D721Med (cell line): ENCODE results near the gene PRKCZ.

Experiments used
- DNase-seq: peaks from one replicate; pipeline ENCODE4 v3.0.0; 2011; ENCODE audit warnings: low spot score; ENCODE audit not compliant: insufficient read length
- FAIRE-seq: peaks from 2 replicates; lab custom pipeline; 2011; peaks lifted over from hg19 to GRCh38; lab: Jason Lieb, UNC
- TF ChIP-seq, protein P1 (sequence below): IDR thresholded peaks from 2 replicates; pipeline ENCODE4 v1.5.1; 2012; ENCODE audit warnings: mild to moderate bottlenecking, control low read depth; ENCODE audit not compliant: insufficient read depth; ENCODE audit errors: missing control alignments

Gene PRKCZ

DNA sequence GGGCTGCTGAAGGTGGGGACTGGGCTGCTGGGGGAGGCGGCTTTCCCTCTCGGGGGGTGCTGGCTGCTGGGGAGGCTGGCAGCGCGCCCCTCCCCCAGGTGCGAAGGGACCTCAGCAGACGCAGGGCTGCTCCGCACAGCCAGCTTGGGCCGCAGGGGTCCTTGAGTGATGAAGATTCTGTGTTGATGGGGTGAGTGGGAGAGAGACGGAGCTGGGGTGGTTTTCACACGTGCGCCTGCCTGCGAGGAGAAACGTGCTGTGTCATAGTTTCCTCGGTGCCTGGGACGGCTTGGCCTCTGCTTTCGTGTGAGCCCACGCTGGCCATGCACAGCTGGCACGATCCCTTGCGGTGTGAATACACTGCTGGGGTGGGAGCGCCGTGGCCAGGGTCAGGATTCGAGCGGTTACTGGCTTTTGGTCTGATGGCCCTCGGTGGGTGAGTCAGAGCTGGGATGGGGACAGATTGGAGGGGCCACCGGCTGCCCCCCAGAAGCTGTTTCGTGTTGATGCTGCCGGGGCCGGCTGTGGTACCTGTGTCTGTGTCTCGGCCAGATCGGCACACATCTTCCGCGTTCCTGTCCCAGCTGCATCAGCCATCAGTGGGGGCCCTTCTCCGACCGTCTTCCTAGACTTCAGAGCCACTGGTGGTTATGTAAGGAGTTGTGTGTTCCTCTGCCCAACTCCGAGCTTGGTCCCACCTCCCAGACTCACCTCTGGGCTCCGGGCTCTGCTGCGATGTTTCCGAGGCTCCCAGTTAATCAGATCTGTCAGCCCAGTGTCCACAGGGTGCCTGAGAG lies 24.9 kb downstream of the PRKCZ start:
- no peak for FAIRE-seq
- DNase-seq, result no peak
- TF ChIP-seq, protein P1, sequence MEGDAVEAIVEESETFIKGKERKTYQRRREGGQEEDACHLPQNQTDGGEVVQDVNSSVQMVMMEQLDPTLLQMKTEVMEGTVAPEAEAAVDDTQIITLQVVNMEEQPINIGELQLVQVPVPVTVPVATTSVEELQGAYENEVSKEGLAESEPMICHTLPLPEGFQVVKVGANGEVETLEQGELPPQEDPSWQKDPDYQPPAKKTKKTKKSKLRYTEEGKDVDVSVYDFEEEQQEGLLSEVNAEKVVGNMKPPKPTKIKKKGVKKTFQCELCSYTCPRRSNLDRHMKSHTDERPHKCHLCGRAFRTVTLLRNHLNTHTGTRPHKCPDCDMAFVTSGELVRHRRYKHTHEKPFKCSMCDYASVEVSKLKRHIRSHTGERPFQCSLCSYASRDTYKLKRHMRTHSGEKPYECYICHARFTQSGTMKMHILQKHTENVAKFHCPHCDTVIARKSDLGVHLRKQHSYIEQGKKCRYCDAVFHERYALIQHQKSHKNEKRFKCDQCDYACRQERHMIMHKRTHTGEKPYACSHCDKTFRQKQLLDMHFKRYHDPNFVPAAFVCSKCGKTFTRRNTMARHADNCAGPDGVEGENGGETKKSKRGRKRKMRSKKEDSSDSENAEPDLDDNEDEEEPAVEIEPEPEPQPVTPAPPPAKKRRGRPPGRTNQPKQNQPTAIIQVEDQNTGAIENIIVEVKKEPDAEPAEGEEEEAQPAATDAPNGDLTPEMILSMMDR, result no peak

DNA sequence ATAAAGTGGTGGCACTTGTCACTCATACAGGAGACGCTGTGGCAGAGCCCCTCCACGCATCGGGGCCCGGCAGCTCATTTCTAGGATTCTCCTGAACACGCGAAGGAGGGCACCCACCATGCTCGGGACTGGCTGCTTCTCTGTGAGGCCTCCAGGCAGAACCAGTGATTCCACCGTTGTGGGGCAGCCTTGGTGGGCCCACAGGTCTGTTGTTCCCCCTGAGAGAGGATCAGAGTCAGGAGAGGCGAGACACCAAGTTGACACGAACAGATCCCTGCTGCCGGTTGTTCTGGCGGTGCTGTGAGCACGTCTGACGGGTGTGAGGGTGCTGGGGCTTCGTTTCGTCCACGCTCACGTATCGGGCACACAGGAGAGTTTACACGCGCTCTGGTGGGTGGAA lies 26.6 kb downstream of the PRKCZ start:
- TF ChIP-seq, protein P1, result no peak
- DNase-seq, result no peak
- FAIRE-seq, result no peak

DNA sequence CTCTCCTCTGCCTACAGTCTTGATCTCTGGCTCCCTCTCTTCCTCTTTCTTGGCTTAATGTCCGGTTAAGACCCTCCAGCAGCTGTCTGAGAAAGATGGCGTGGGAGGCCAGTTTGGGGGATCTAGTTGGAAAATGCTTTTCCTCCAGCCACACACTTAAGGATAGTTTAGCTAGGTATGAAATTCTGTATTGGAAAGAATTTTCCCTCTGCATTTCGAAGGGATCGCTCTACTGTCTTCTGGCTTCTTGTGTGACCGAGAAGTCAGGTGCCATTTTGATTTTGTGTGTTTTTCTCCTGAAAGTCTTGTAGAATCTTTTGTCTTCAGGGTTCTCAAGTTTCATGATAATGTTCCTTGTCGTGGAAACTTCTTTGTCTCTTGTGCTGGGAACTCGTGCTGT lies 28.0 kb downstream of the PRKCZ start:
- TF ChIP-seq, protein P1, result no peak
- FAIRE-seq (no peak), DNase-seq (no peak)

DNA sequence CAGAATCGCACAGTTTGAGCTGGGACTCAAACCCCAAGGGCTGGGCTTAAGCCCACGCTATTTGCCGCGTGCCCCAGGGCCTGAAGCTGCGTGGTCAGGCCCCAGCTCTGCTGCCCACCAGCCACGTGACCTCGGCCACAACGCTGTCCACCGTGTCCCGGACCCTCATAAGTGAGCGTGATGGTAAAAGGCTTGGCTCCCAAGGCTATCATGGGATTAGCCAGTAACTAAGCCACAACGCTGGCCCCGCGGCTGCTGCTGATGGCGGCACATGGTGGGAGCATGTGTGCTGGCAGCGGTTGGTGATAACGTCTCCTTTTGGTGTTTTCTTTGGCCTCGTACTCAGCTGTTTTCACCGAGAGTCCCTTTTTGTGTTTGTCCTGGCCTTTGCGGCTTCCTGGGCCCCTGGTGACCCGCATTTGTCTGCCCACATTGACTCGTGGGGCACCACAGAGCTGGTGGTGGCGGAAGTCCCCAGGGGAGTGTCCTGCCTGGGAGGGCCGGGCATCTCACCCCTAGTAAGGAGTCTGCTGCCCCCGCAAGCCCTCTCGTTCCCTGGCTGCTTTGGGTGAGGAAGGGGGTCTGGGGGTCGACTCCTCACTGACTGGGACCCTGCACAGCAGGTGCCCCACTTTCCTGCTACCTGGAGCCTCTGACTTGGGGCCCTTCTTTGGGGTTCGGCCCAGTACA lies 29.3 kb downstream of the PRKCZ start:
- DNase-seq, result no peak
- no peak for FAIRE-seq
- TF ChIP-seq, protein P1, result no peak

DNA sequence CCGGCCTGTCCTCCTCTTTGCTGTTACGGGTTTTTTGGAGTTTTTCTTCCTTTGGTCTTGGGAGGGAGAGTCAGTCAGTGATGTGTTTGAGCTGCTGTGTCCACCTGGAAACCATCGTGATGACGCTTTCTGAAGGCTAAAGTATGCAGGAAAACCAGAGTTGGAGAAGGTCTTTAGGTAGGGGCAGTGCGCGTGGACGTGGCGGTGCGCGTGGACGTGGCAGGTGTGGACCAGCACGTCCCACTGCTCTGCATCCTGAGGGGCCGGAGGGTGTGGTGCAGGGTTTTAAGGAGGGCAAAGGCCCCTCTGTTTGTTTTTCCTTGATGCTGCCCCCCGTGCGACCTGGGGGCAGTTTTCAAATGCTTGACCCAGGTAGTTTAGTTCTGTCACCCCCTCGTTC lies 29.9 kb downstream of the PRKCZ start:
- TF ChIP-seq, protein P1, result no peak
- FAIRE-seq (no peak), DNase-seq (no peak)

DNA sequence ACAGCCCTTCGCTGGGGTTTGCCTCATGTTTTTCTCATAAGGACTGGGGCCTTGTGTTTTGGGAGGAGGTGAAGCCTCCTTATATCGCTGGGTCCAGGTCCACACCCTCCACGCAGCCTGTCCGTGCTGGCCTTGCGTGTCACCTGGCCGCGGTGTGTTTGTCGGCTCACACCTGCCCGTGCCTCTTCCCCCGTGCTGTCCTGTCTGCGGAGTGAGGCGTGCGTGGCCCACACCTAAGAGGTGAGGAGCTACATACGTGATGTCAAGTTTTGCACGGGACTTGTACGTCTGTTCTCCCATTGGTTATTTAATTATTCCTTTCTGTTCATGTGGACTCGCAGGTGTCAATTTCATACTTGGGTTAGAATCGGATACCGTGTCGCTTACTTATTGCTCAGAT lies 30.7 kb downstream of the PRKCZ start:
- FAIRE-seq, result no peak
- TF ChIP-seq, protein P1, result no peak

DNA sequence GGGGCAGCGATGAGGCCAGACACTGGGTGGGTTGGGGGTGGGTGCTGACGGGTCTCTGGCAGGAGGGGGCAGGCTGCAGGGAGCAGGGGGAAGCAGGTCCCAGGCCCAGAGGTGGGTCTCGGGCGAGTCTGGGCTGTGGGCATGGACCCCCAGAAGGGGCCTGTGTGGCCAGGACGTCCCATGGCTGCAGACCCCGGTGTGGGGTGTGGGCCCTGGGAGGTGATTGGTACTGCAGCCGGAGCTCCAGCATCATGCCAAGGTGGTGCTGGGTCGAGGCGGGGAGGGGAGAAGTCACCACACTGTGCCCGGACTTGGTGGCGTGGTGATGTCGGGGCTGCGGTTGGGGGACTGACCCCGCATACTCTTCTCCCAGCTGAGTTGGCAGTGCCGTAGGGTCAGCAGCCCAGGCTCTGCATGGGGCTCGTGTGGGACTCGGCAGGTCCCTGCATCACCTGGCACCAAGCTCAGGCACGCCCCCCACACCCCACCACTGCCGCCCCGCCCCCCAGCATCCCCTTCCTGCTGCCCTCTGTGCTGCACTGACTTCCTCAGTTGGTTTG lies 31.2 kb downstream of the PRKCZ start:
- TF ChIP-seq, protein P1, result no peak
- no peak for FAIRE-seq
- no peak for DNase-seq

More for the DNA sequence above, 30.7 kb downstream of the PRKCZ start:
- no peak for DNase-seq
